Body of pancreas (tissue), 4 donors: ENCODE data around the gene HERC3. TPM values are rescaled to one million over a fixed set of nuclear protein-coding genes. Genes with fewer than 3 reads are reported as not detected.

Source experiments
- ATAC-seq: fragments of 150-250 bp; one replicate; pipeline ENCODE4 v1.9.1; 2016
- DNase-seq, 4 donors: peaks; one replicate each; pipeline ENCODE4 v3.0.0-alpha.2; 2019
- H3K27ac ChIP-seq, 4 donors: fragments of 200-600 bp; sonication (generic); 1 replicate in 3 of 4; 2 replicates in 1 of 4; pipeline versions ENCODE4 v1.5.1 to v1.6.1; 2016 to 2019; ENCODE audit warnings: mild to moderate bottlenecking in 1 of 4, mixed read lengths in 1 of 4, moderate library complexity in 1 of 4
- H3K27me3 ChIP-seq, 2 donors: fragments of 200-600 bp; sonication (generic); one replicate each; pipeline ENCODE4 v1.6.0; 2016; ENCODE audit warnings: mild to moderate bottlenecking in 1 of 2
- H3K36me3 ChIP-seq, 2 donors: fragments of 200-600 bp; sonication (generic); replicated peaks in 1 of 2; 2 replicates each; pipeline ENCODE4 v1.5.1; 2016; ENCODE audit warnings: low read depth in 2 of 2; ENCODE audit not compliant: insufficient read depth in 1 of 2
- H3K4me1 ChIP-seq: fragments of 200-600 bp; sonication (generic); one replicate; pipeline ENCODE4 v1.6.0; 2016
- H3K4me3 ChIP-seq, 2 donors: fragments of 200-600 bp; sonication (generic); 1 replicate in 1 of 2; 2 replicates in 1 of 2; pipeline ENCODE4 v1.5.1; 2016 to 2019
- H3K9me3 ChIP-seq, 3 donors: fragments of 200-600 bp; sonication (generic); 1 replicate in 2 of 3; 2 replicates in 1 of 3; pipeline ENCODE4 v1.5.1; 2016
- POLR2A ChIP-seq, 3 donors: fragments of 450-650 bp; IDR thresholded peaks; one replicate each; pipeline ENCODE4 v1.6.1; 2016; ENCODE audit warnings: antibody characterized with exemption in 3 of 3, mild to moderate bottlenecking in 2 of 3
- WGBS, 2 donors: methylation state at CpG; one replicate each; pipeline ENCODE4 v1.1.5; 2017; 5-methylcytosine and 5-hydroxymethylcytosine counted together
- intact Hi-C: fragments of 100-400 bp; cut with DNase I; formaldehyde crosslinking; loops from one replicate; pipeline ENCODE4 v1.15.1; 2023
- total RNA-seq, 2 donors: library from RNA; depleted of rRNA; stranded (reverse); fragments of >200 nt; gene quantifications; one replicate each; pipeline ENCODE4 v1.1.0, GENCODE V29; 2016
- TF ChIP-seq, protein P1 (sequence below), 7 experiments: fragments of 450-650 bp in 4 of 7; fragments of 200-600 bp in 3 of 7; sonication (generic) in 3 of 7; IDR thresholded peaks; one replicate each; pipeline ENCODE4 v1.5.1; 2016 to 2019; ENCODE audit warnings: antibody characterized with exemption in 7 of 7

HERC3 gene
- total RNA-seq, 2 donors from 2014 or later = 10.9 to 19.5 TPM

DNA sequence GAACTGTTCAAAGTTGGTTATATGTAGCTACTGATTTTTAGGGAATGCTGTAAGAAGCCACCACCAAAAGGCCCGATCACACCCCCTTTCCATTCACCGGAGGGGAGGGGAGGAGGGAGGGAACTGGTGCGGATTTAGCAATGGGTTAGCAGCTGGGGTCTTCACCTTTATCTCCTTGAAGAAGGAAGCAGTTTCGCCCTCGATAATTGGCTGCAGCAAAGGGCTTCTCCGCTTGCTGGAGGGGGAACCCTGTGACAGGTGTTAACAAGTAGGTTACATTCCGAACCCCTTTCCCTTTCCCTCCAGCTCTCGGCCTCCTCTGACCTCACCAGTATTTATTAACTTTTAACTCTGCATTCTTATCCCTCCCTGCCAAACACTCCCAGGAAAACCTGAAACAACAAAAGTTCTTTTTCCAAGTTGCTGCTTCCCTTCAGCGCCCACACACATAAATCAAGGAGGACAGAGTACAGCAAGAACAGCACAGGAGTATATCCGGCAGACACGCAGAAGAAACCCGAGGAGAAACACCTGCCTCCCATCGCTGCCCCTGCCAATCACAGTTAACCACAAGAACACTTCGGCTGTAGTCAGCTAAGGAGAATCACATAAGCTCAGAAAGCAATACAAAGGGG is 145.1 kb downstream of the HERC3 start:
- Histone ChIP-seq H3K4me1 (peaks cover 55% of the 10 kb centered on the region), H3K9me3 (no peaks in the 10 kb centered on the region), H3K27ac (peak overlapping the region; percentile 59 to 77 (median 74)), H3K4me3 (no peak overlapping the region), H3K36me3 (no peaks in the 10 kb centered on the region), H3K27me3 (no peaks in the 10 kb centered on the region)
- WGBS, 2 donors = 40 to 63% methylated on average over 14 of the region's 14 CpGs
- TF ChIP-seq, protein P1, sequence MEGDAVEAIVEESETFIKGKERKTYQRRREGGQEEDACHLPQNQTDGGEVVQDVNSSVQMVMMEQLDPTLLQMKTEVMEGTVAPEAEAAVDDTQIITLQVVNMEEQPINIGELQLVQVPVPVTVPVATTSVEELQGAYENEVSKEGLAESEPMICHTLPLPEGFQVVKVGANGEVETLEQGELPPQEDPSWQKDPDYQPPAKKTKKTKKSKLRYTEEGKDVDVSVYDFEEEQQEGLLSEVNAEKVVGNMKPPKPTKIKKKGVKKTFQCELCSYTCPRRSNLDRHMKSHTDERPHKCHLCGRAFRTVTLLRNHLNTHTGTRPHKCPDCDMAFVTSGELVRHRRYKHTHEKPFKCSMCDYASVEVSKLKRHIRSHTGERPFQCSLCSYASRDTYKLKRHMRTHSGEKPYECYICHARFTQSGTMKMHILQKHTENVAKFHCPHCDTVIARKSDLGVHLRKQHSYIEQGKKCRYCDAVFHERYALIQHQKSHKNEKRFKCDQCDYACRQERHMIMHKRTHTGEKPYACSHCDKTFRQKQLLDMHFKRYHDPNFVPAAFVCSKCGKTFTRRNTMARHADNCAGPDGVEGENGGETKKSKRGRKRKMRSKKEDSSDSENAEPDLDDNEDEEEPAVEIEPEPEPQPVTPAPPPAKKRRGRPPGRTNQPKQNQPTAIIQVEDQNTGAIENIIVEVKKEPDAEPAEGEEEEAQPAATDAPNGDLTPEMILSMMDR (IDR thresholded peaks at IDR 0.05) = no peak
- TF ChIP-seq POLR2A (IDR thresholded peaks at IDR 0.05) = peak in 1 of 3 donors; percentile 17
- peak; percentile 72 for ATAC-seq
- peak in 3 of 4 donors; percentile 25 to 40 (median 34) for DNase-seq
- intact Hi-C loops = no loop called here

DNA sequence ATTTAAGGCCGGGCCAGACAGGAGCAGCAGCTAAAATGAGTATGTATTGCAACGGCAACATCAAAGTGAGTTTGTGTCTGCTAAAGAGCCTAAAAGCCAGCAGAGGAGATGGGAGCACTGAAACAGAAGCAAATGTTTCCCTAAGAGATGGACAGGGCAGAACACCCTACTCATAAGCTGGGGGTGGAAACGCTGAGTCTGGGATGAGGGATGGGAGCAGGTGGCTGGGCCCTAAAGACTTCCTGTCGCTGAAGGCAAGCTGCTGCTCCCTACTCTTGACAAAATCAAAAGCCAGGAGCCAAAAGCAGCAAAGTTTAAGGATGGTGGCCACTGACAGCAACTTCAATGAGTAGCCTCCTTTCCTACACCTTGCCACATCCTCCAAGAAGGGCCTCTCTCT is 145.9 kb downstream of the HERC3 start:
- no peak for ATAC-seq
- TF ChIP-seq POLR2A (IDR thresholded peaks at IDR 0.05) = no peak
- TF ChIP-seq, protein P1 (IDR thresholded peaks at IDR 0.05) = no peak
- 83 to 93% methylated on average over 4 of the region's 4 CpGs for WGBS, 2 donors
- Histone ChIP-seq H3K36me3 (no peaks in the 10 kb centered on the region), H3K4me3 (no peak overlapping the region), H3K4me1 (peaks cover 55% of the 10 kb centered on the region), H3K9me3 (no peaks in the 10 kb centered on the region), H3K27ac (peak overlapping the region in 3 of 4 donors; percentile 71 to 77 (median 76)), H3K27me3 (no peaks in the 10 kb centered on the region)
- intact Hi-C loops = no loop called here
- DNase-seq = no peak

DNA sequence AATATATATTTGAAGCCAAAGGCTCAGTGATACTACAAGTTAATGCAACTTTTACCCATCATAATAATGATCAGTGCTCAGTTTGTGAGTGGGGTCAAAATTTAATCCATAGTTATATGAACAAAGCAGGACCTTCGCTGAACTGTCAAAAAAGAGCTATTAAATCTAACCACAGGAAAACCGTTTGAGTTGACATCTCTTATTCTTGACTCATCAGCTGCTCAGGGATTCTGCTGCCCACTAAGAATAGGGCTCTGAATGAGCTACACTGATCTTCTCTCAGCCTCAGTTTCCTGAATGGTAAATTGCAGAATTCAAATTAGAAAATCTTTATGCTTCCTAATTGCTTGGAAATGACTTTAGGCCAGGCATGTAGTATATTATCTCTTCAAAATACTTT is 150.3 kb downstream of the HERC3 start:
- H3K4me1 ChIP-seq = peaks cover 31% of the 10 kb centered on the region
- H3K36me3 ChIP-seq = peaks cover 0 to 9% of the 10 kb centered on the region in 2 donors

DNA sequence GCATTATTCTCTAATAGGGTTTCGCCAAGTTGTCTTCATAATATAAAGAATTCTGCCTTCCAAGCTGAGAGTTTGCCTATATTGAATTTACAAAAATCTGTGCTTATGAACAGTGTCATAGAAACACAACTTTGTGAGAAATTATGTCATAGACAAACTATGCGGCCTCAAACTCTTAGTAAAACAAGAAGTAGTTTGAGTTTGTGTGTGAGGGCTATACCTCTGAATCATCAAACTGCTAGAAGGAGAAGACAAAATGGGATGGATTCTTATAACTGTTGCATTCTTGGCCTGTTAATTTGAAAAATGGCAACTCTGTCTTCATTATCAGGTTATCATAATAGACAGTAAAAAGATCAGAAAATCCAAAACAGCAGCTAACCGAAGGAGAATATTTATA is 151.4 kb downstream of the HERC3 start:
- DNase-seq (no peak), ATAC-seq (no peak)
- H3K4me3 ChIP-seq = no peak overlapping the region
- no peak overlapping the region for H3K27ac ChIP-seq
- TF ChIP-seq, protein P1 (IDR thresholded peaks at IDR 0.05) = no peak
- TF ChIP-seq POLR2A (IDR thresholded peaks at IDR 0.05) = no peak
- WGBS, 2 donors = 89 to 92% methylated on average over 3 of the region's 3 CpGs
- H3K27me3 ChIP-seq = no peaks in the 10 kb centered on the region
- peaks cover 20% of the 10 kb centered on the region for H3K4me1 ChIP-seq
- peaks cover 6 to 13% of the 10 kb centered on the region in 2 donors for H3K36me3 ChIP-seq
- H3K9me3 ChIP-seq = no peaks in the 10 kb centered on the region
- intact Hi-C loops = no loop called here

More for the DNA sequence above, 150.3 kb downstream of the HERC3 start:
- intact Hi-C loops = no loop called here
- Histone ChIP-seq H3K27ac (no peak overlapping the region), H3K4me3 (no peak overlapping the region), H3K27me3 (no peaks in the 10 kb centered on the region), H3K9me3 (no peaks in the 10 kb centered on the region)
- ATAC-seq (no peak), DNase-seq (no peak)
- WGBS, 2 donors = 63 to 73% methylated on average over 2 of the region's 2 CpGs
- TF ChIP-seq POLR2A (IDR thresholded peaks at IDR 0.05) = no peak
- TF ChIP-seq, protein P1 (IDR thresholded peaks at IDR 0.05) = no peak

DNA sequence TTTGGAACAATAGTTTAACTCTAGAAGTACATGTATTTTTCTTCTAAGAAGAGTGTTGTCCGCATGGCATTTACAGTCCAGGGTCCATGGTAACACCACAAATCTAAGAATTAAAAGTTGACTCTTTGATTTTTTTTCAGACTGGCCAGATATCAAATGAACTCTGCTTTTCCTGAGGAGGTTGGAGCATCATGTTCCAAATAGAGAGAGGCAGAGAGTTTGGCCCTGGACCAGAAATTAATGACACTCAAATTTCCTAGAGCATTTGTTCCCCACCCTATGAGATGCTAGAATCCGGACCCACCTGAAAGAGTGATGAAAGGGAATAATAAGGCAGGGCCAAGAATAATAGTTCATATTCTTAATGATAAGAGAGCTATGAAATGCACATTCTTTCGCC is 152.3 kb downstream of the HERC3 start:
- intact Hi-C loops = no loop called here
- no peak for DNase-seq
- Histone ChIP-seq H3K9me3 (no peaks in the 10 kb centered on the region), H3K27me3 (no peaks in the 10 kb centered on the region), H3K4me1 (peaks cover 12% of the 10 kb centered on the region), H3K27ac (no peak overlapping the region), H3K36me3 (peaks cover 13 to 14% of the 10 kb centered on the region in 2 donors), H3K4me3 (no peak overlapping the region)
- ATAC-seq = no peak
- no peak for TF ChIP-seq POLR2A (IDR thresholded peaks at IDR 0.05)
- TF ChIP-seq, protein P1 (IDR thresholded peaks at IDR 0.05) = no peak
- 77 to 88% methylated on average over 3 of the region's 3 CpGs for WGBS, 2 donors
